Mammary epithelial cell (primary cell): Measurements from ENCODE around the gene CAMTA1.

Source experiments
- EZH2 ChIP-seq: IDR thresholded peaks from 2 replicates; pipeline ENCODE4 v1.6.1; 2012; ENCODE audit warnings: low read length, inconsistent platforms, borderline replicate concordance
- TF ChIP-seq, protein P1 (sequence below), 2 donors: IDR thresholded peaks in 1 of 2; conservative IDR thresholded peaks in 1 of 2; 2 replicates each; pipeline ENCODE4 v1.5.1; 2011 to 2012; ENCODE audit warnings: inconsistent platforms in 2 of 2, low read length in 2 of 2, mild to moderate bottlenecking in 2 of 2, control low read depth in 1 of 2, low read depth in 1 of 2; ENCODE audit not compliant: insufficient read depth in 1 of 2; ENCODE audit errors: extremely low read depth in 1 of 2

DNA sequence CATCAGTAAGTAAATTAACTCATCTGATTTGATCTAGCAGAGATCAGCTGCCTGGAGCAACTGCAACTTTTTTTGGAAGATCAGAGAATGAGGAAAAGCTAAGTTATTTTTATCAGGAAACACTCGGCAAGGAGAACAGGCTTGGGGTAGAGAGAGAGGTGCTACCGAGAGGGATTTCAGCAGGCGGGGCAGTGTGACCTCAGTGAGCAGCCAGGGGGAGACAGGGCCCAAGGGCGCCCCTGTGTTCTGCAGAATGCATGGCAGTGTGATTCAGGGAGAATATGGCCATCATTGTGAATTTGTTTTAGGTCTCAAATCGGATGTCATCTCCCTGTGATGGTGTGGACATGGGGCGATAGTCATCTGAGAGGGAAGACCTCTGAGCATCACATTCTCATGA lies 501.8 kb downstream of the CAMTA1 start:
- TF ChIP-seq, protein P1, sequence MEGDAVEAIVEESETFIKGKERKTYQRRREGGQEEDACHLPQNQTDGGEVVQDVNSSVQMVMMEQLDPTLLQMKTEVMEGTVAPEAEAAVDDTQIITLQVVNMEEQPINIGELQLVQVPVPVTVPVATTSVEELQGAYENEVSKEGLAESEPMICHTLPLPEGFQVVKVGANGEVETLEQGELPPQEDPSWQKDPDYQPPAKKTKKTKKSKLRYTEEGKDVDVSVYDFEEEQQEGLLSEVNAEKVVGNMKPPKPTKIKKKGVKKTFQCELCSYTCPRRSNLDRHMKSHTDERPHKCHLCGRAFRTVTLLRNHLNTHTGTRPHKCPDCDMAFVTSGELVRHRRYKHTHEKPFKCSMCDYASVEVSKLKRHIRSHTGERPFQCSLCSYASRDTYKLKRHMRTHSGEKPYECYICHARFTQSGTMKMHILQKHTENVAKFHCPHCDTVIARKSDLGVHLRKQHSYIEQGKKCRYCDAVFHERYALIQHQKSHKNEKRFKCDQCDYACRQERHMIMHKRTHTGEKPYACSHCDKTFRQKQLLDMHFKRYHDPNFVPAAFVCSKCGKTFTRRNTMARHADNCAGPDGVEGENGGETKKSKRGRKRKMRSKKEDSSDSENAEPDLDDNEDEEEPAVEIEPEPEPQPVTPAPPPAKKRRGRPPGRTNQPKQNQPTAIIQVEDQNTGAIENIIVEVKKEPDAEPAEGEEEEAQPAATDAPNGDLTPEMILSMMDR (conservative IDR thresholded peaks at IDR 0.05 in 1 of 2, IDR thresholded peaks at IDR 0.05 in 1 of 2; ENCODE audit: extremely low read depth in 1 of 2, insufficient read depth in 1 of 2, low read depth in 1 of 2, low read length in 2 of 2) = no peak
- no peak for TF ChIP-seq EZH2
